GM12878 (cell line): ENCODE measurements around the gene AMZ2. TPM values are rescaled to one million over a fixed set of nuclear protein-coding genes. Genes with fewer than 3 reads are reported as not detected.
A peak's percentile ranks its signal among the peaks of the same experiment; 100 is the strongest.
"Not testable (repeated sequence)": the region's sequence is repeated elsewhere in the genome, so short reads cannot be mapped to it uniquely, and the experiment has no call there.

ENCODE experiments used
- ATAC-seq: fragments of 200-7000 bp; cut with Tn5 transposase; 3 replicates; pipeline ENCODE4 v1.9.1; 2020; ENCODE audit warnings: mild to moderate bottlenecking, moderate library complexity
- BruUV-seq: library from RNA; stranded (reverse); fragments of 400-500 nt; replicated peaks from 2 replicates; lab custom pipeline; 2021; lab: Mats Ljungman, UMichigan
- CTCF ChIA-PET: fragments of 300-600 bp; sonication (Branson Sonifier 250); formaldehyde crosslinking; extraction: SDS; loops from one replicate; lab custom pipeline; 2021; ENCODE audit warnings: inconsistent platforms; lab: Yijun Ruan, JAX
- POLR2A ChIA-PET: fragments of 350-600 bp; formaldehyde crosslinking; extraction: SDS; loops from one replicate; lab custom pipeline; 2021; ENCODE audit warnings: inconsistent platforms; lab: Charles Lee
- RAD21 ChIA-PET: fragments of 300-600 bp; sonication (Branson Sonifier 250); formaldehyde crosslinking; loops from one replicate; lab custom pipeline; 2023; ENCODE audit warnings: antibody characterized with exemption; ENCODE audit not compliant: unreplicated experiment; lab: Charles Lee
- SMC1A ChIA-PET: fragments of 300-600 bp; sonication (Branson Sonifier 250); formaldehyde crosslinking; loops from one replicate; lab custom pipeline; 2023; ENCODE audit not compliant: unreplicated experiment, uncharacterized antibody; lab: Charles Lee
- DNase-seq: peaks from one replicate; pipeline ENCODE4 v3.0.0-alpha.2; 2011; ENCODE audit warnings: low read depth, low spot score
- FAIRE-seq: peaks from 3 replicates; lab custom pipeline; 2011; peaks lifted over from hg19 to GRCh38; lab: Jason Lieb, UNC
- H2AFZ ChIP-seq: 2 replicates; pipeline ENCODE4 v1.6.0; 2011; ENCODE audit warnings: low read depth, low read length, control low read depth; ENCODE audit not compliant: control insufficient read depth
- H3K27ac ChIP-seq: 2 replicates; pipeline ENCODE4 v1.5.1; 2011; ENCODE audit warnings: control low read depth; ENCODE audit not compliant: control insufficient read depth, insufficient read depth
- H3K27me3 ChIP-seq, 2 experiments: replicated peaks in 1 of 2; 2 replicates each; pipeline versions ENCODE4 v1.6.0 to v1.6.1; 2011; ENCODE audit warnings: low read length in 1 of 2; ENCODE audit not compliant: control insufficient read depth in 2 of 2, insufficient read depth in 2 of 2
- H3K36me3 ChIP-seq, 2 experiments: 2 replicates each; pipeline ENCODE4 v1.5.1; 2011; ENCODE audit warnings: low read length in 1 of 2; ENCODE audit not compliant: control insufficient read depth in 2 of 2, insufficient read depth in 2 of 2
- H3K4me1 ChIP-seq: 2 replicates; pipeline ENCODE4 v1.6.1; 2011; ENCODE audit warnings: mild to moderate bottlenecking, low read length, moderate library complexity, mixed read lengths; ENCODE audit not compliant: control insufficient read depth, insufficient read depth
- H3K4me2 ChIP-seq: 2 replicates; pipeline ENCODE4 v1.6.0; 2011; ENCODE audit warnings: control low read depth; ENCODE audit not compliant: control insufficient read depth, insufficient read depth
- H3K4me3 ChIP-seq: fragments of 200-600 bp; sonication (generic); 2 replicates; pipeline ENCODE4 v1.5.1; 2016
- H3K79me2 ChIP-seq: 2 replicates; pipeline ENCODE4 v1.6.0; 2011; ENCODE audit warnings: low read length; ENCODE audit not compliant: control insufficient read depth, insufficient read depth
- H3K9ac ChIP-seq: 2 replicates; pipeline ENCODE4 v1.8.0; 2011; ENCODE audit warnings: low read length, control low read depth, mixed read lengths; ENCODE audit not compliant: control insufficient read depth, insufficient read depth
- H3K9me3 ChIP-seq: replicated peaks from 3 replicates; pipeline ENCODE4 v1.5.1; 2011; ENCODE audit warnings: mild to moderate bottlenecking, low read length; ENCODE audit not compliant: control insufficient read depth, insufficient read depth
- H4K20me1 ChIP-seq: 2 replicates; pipeline ENCODE4 v1.6.0; 2011; ENCODE audit not compliant: control insufficient read depth, insufficient read depth
- IRF5 ChIP-seq: fragments of 450-650 bp; IDR thresholded peaks from 2 replicates; pipeline ENCODE4 v1.6.1; 2017; ENCODE audit warnings: borderline replicate concordance
- ZZZ3 ChIP-seq: IDR thresholded peaks from 2 replicates; pipeline ENCODE4 v1.6.1; 2011; ENCODE audit warnings: low read depth; ENCODE audit not compliant: control insufficient read depth, insufficient read length
- WGBS: methylation state at CpG from one replicate; pipeline ENCODE4 v1.1.6; 2016; ENCODE audit warnings: low lambda C conversion rate; ENCODE audit not compliant: insufficient replicate concordance, insufficient coverage; ENCODE audit errors: missing lambda C conversion rate; 5-methylcytosine and 5-hydroxymethylcytosine counted together
- in situ Hi-C: fragments of 300-500 bp; cut with MboI; formaldehyde crosslinking; loops from 9 replicates; pipeline ENCODE4 v1.14.3; 2018; ENCODE audit warnings: mixed read lengths
- intact Hi-C: fragments of 100-400 bp; cut with micrococcal nuclease; formaldehyde crosslinking; loops from one replicate; pipeline ENCODE4 v1.14.2; 2022; ENCODE audit not compliant: unreplicated experiment
- polyA plus RNA-seq, 11 experiments: library from polyadenylated mRNA; depleted of rRNA in 4 of 11; unstranded in 6 of 11; stranded (reverse) in 5 of 11; fragments of >200 nt; fragmentation: Nextera tagmentation in 4 of 11; fragmentation: Illumina TruSeq in 1 of 11; extraction: Ambion mirVana in 4 of 11; extraction: Trizol in 1 of 11; gene quantifications; 1 replicate in 1 of 11; 2 replicates in 10 of 11; pipeline versions ENCODE4 v1.2.1 to v1.2.3, GENCODE V29; 2011 to 2016; ENCODE audit warnings: inconsistent platforms in 2 of 11, missing spikeins in 2 of 11, low read depth in 1 of 11
- total RNA-seq, 4 experiments: library from RNA; depleted of rRNA in 3 of 4; stranded (reverse); fragments of >200 nt in 3 of 4; fragmentation: Illumina TruSeq in 1 of 4; extraction: Trizol in 1 of 4; gene quantifications; 2 replicates each; pipeline versions ENCODE4 v1.2.1 to v1.2.3, GENCODE V29; 2013 to 2021

AMZ2 gene
- total and polyA plus RNA-seq, 10 of the 15 experiments (the other 5 are each of a cell fraction or from before 2014, with no cell fraction given) = 79.1 to 189 (median 126) TPM

- TF ChIP-seq IRF5 = no peak
- no peak for TF ChIP-seq ZZZ3
- TF ChIP-seq, all 136 proteins: peak for 0
Observed at GRCh38 chr17:68231541-68231940, 16.3 kb upstream of the AMZ2 start (continued).

GRCh38 chr17:68232741-68233140, 15.1 kb upstream of the AMZ2 start:
- peaks cover 20% of the 10 kb centered on the region for H3K4me1 ChIP-seq
- H3K4me2 ChIP-seq, H3K79me2 ChIP-seq, H3K27ac ChIP-seq, DNase-seq, H3K27me3 ChIP-seq, H3K9ac ChIP-seq, H2AFZ ChIP-seq, in situ Hi-C loops, CTCF ChIA-PET, BruUV-seq, H4K20me1 ChIP-seq, H3K4me3 ChIP-seq, ATAC-seq, H3K36me3 ChIP-seq, H3K9me3 ChIP-seq, intact Hi-C loops: not testable (repeated sequence)
- POLR2A ChIA-PET = interaction anchor here (1.0 kb wide), 1 partner anchor 15 kb away, joined by 3 read pairs; the partner anchor contains the start of gene AMZ2
- peak; percentile 71 for FAIRE-seq
- RAD21 ChIA-PET = interaction anchor here (2.1 kb wide), 1 partner anchor 16 kb away, joined by 7 read pairs; the partner anchor contains the start of gene AMZ2
- 89% methylated on average over 1 of the region's 1 CpG for WGBS
- SMC1A ChIA-PET = interaction anchor here (1.0 kb wide), 1 partner anchor 11 kb away, joined by 3 read pairs; no protein-coding TSS in a partner anchor
